Memory B cell (primary cell): ENCODE measurements around the gene NOS1.
"Not testable (repeated sequence)": the region's sequence is repeated elsewhere in the genome, so short reads cannot be mapped to it uniquely, and the experiment has no call there.

ENCODE experiments used
- ATAC-seq: fragments of 150-1000 bp; cut with Tn5 transposase; 2 replicates; pipeline ENCODE4 v1.10.0; 2021; ENCODE audit warnings: low read depth, mild to moderate bottlenecking, moderate library complexity
- DNase-seq, 2 donors: peaks; one replicate each; pipeline ENCODE4 v3.0.0; 2022; ENCODE audit warnings: low spot score in 2 of 2
- H3K27ac Mint-ChIP-seq: one replicate; pipeline ENCODE4 v1.8.0; 2022; ENCODE audit warnings: mild to moderate bottlenecking, moderate library complexity, mixed read lengths
- H3K27me3 Mint-ChIP-seq: one replicate; pipeline ENCODE4 v1.8.0; 2022; ENCODE audit warnings: mixed read lengths
- H3K36me3 Mint-ChIP-seq: one replicate; pipeline ENCODE4 v1.8.0; 2022; ENCODE audit warnings: mild to moderate bottlenecking, mixed read lengths
- H3K4me1 Mint-ChIP-seq: one replicate; pipeline ENCODE4 v1.8.0; 2022; ENCODE audit warnings: mixed read lengths
- H3K4me3 Mint-ChIP-seq: one replicate; pipeline ENCODE4 v1.8.0; 2022; ENCODE audit warnings: mild to moderate bottlenecking, moderate library complexity, mixed read lengths
- H3K9me3 Mint-ChIP-seq: one replicate; pipeline ENCODE4 v1.8.0; 2022; ENCODE audit warnings: mixed read lengths

Gene NOS1

DNA sequence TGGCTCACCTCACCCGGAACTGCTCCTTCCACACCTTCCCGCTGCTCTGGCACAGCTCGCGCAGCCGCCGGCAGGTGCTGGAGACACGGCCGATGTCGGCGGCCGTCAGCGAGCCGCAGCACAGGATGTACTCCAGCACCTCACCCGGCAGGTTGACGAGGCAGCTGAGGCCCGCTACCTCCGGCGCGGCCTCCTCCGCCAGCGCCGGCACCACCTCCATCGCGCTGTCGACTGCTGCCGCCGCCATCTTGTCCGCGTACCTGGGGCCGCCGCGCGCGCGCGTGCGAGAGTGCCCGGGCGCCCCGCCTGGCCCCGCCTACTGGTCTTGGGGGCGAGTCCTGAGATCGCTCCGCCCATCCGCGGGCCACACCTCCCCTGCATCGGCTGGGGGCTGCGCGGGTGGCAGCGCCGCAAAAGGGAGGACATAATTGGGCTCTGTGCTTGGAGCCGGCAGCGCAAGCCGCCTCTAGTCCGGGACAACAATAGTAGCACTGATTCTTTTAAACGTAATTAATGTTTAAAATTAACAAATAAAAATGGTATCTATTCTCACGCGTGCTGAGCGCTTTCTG, 171.1 kb downstream of the NOS1 start, which contains the start of gene FBXO21:
FBXO21 (minus strand) TSS at position 261 of the 572 bp plus-strand sequence; CDS start at position 247, 14 bp downstream.
- Mint-ChIP-seq H3K27ac (peak within 1 kb of the TSS; percentile 90), H3K9me3 (peaks cover 2% of the 10 kb centered on the region), H3K4me1 (peaks cover 15% of the 10 kb centered on the region), H3K4me3 (peak within 1 kb of the TSS; percentile 93), H3K27me3 (peaks cover 2% of the 10 kb centered on the region), H3K36me3 (peaks cover 7% of the 10 kb centered on the region)
- peak; percentile 97 to 98 for DNase-seq
- peak; percentile 86 for ATAC-seq

DNA sequence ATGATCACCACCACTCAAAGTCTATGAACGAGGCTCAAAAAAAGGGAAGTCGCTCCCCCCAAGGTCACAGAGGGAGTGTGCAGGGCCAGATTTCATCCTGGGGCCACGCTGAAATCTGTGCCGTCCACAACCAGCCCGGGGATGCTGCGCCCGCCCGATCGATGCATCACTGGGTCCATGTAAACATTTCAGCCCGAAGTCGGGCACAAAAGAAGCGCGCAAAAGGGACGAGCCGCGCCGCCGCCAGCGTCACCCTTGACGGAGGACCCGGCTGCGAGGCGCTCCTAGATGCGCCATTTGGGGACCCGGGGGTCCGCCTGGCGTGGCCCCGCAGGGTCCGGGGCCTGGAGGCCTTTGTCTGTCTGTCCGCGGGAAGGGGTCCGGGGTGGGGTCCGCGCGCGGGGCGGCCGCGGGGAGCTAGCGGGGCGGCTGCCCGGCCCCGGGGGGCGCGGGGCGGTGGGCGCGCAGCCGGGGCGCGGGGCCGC, 171.7 kb downstream of the NOS1 start:
- Mint-ChIP-seq H3K27me3 (peaks cover 2% of the 10 kb centered on the region), H3K4me1 (peaks cover 15% of the 10 kb centered on the region), H3K9me3 (peaks cover 2% of the 10 kb centered on the region), H3K4me3 (peak overlapping the region; percentile 93), H3K27ac (peak overlapping the region; percentile 90), H3K36me3 (peaks cover 9% of the 10 kb centered on the region)
- DNase-seq (peak; percentile 46 to 63), ATAC-seq (peak; percentile 58)

DNA sequence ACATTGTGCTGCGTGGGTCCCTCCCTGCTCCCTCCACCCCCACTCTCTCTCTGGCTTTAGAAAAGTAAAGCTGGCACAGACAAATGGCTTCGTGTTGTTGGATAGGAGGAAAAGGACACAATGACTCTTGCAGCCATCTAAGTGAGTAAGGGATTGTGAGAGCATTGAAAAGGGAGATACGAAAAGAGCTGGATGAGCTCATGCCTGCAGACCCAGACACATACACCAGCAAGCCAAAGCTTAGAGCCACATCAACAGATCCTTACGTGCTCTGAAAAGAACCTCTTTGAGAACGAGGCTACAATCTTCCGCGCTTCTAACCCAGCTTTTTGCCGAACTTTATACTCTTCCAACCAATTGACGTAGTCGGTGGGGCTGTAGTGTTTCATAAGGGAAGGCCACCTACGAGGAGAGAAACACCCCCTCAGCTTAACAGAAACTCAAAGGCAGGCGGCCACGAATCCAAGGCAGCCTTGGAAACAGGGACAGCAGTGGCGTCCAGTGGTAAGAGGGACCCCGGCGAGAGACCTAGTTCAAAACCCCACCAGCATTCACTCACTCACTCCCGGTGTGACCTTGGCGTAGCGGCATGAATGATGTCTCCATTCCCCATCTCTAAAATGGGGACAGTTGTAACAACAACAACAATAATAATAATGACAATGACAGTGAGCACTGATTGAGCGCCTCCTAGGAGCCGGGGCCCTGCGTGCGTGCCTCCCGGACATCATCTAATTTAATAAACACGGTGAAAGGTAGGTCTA, 172.3 kb downstream of the NOS1 start:
- DNase-seq (no peak), ATAC-seq (no peak)
- no peaks in the 10 kb centered on the region for H3K9me3 Mint-ChIP-seq
- peaks cover 15% of the 10 kb centered on the region for H3K4me1 Mint-ChIP-seq
- peak overlapping the region; percentile 90 for H3K27ac Mint-ChIP-seq
- peaks cover 10% of the 10 kb centered on the region for H3K36me3 Mint-ChIP-seq
- peak overlapping the region; percentile 93 for H3K4me3 Mint-ChIP-seq
- peaks cover 2% of the 10 kb centered on the region for H3K27me3 Mint-ChIP-seq

DNA sequence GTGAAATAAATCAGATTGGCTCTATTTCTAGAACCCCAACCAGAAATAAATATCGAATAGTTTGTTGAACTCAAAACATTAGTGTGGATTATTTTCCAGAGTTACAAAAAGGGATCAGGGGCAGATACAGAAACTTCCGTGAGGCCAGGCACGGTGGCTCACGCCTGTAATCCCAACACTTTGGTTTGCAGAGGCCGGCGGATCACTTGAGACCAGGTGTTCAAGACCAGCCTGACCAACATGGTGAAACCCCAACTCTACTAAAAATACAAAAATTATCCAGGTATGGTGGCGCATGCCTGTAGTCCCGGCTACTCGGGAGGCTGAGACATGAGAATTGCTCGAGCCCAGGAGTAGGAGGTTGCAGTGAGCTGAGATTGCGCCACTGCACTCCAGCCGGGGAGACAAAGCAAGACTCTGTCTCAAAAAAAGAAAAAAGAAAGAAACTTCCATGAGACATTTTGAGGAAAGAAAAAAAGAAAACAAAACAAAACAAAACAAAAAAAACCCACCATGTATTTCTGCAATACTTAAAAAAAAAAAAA, 173.2 kb downstream of the NOS1 start:
- ATAC-seq = no peak

DNA sequence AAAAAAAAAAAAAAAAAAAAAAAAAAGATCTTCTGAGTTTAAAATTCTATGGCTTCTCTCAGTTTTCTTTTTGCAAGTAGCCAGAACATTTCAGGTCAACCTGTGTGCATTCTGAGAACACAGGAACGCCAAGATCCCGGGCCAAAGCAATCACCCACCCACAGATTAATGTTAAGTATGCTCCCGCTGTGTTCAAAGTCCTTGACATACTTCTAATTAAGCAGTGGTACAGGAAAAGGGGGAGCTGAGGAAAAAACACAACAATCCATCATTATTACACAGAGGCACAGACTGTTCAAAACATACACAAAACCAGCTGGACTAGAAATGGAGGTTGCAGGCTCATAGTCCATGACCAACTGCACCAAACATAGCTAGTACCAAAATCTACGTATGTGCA, 174.0 kb downstream of the NOS1 start:
- Mint-ChIP-seq H3K27ac (no peak overlapping the region), H3K4me1 (peaks cover 15% of the 10 kb centered on the region), H3K4me3 (no peak overlapping the region), H3K27me3 (no peaks in the 10 kb centered on the region), H3K36me3 (peaks cover 18% of the 10 kb centered on the region), H3K9me3 (no peaks in the 10 kb centered on the region)
- DNase-seq (no peak), ATAC-seq (no peak)

More for the DNA sequence above, 173.2 kb downstream of the NOS1 start:
- H3K36me3 Mint-ChIP-seq = peaks cover 16% of the 10 kb centered on the region
- peak overlapping the region; percentile 93 for H3K4me3 Mint-ChIP-seq
- H3K27me3 Mint-ChIP-seq = no peaks in the 10 kb centered on the region
- H3K27ac Mint-ChIP-seq = no peak overlapping the region
- DNase-seq = no peak
- H3K4me1 Mint-ChIP-seq = peaks cover 15% of the 10 kb centered on the region
- H3K9me3 Mint-ChIP-seq = no peaks in the 10 kb centered on the region

DNA sequence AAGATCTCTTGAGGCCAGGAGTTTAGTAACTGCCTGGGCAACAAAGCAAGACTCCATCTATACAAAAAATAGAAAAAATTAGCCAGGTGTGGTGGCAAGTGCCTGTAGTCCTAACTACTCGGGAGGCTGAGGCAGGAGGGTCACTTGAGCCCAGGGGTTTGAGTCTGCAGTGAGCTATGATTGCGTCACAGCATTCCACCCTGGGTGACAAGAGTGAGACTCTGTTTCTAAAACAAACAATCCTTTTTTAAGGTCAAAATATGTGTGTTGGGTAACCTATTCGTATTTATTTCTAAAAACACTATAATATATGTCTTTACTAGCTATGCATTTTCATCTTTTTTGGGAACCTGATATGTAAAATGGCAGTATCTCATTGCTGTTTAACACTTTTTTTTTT, 178.6 kb downstream of the NOS1 start:
- Mint-ChIP-seq H3K4me1 (peaks cover 10% of the 10 kb centered on the region), H3K27ac (no peak overlapping the region), H3K27me3 (no peaks in the 10 kb centered on the region), H3K9me3 (no peaks in the 10 kb centered on the region), H3K36me3 (peaks cover 38% of the 10 kb centered on the region), H3K4me3 (no peak overlapping the region)
- no peak for DNase-seq
- no peak for ATAC-seq

DNA sequence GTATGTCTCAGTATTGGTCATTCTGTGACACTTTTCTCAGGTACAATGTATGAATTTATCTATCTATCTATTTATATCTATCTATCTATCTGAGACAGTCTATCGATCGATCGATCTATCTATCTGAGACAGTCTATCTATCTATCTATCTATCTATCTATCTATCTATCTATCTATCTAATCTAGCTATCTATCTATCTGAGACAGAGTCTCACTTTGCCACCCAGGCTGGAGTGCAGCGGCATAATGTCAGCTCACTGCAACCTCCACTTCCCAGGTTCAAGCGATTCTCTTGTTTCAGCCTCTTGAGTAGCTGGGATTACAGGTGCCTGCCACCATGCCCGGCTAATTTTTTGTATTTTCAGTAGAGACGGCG, 180.0 kb downstream of the NOS1 start:
- not testable (repeated sequence) for H3K4me1 Mint-ChIP-seq, DNase-seq, H3K4me3 Mint-ChIP-seq, H3K27me3 Mint-ChIP-seq, H3K27ac Mint-ChIP-seq, ATAC-seq, H3K9me3 Mint-ChIP-seq
- H3K36me3 Mint-ChIP-seq = peaks cover 37% of the 10 kb centered on the region

DNA sequence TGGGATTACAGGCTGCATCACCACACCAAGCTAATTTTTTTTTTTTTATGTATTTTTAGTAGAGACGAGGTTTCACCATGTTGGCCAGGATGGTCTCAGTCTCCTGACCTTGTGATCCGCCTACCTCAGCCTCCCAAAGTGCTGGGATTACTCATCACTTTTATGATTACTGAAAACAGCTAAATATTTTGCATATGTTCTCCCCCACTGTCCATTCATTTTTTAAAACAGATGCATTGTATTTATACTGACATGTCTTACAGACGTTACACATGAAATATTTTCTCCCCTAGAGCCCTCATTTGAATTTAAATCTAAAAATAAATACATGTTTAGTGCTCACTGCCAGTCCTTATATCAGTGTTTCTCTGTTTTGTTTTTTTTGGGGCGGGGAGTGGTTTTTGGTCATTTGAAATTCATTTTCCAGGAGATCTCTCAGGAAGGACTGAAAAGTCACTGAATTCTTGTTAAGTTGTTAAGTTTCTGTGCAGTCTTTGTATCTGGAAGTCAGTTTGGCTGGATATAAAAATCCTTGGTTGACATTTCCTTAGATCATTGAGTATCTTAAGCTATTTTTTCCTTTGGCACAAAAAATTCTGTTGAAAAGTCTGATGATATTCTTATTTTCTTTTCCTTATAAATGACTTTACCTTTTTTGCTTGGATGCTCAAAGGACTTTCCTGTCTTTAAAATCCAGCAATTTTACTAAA, 180.5 kb downstream of the NOS1 start:
- peaks cover 42% of the 10 kb centered on the region for H3K36me3 Mint-ChIP-seq
- DNase-seq (no peak), ATAC-seq (no peak)
- H3K27ac Mint-ChIP-seq = no peak overlapping the region
- no peaks in the 10 kb centered on the region for H3K27me3 Mint-ChIP-seq
- no peak overlapping the region for H3K4me3 Mint-ChIP-seq
- H3K9me3 Mint-ChIP-seq = no peaks in the 10 kb centered on the region
- H3K4me1 Mint-ChIP-seq = peaks cover 10% of the 10 kb centered on the region

DNA sequence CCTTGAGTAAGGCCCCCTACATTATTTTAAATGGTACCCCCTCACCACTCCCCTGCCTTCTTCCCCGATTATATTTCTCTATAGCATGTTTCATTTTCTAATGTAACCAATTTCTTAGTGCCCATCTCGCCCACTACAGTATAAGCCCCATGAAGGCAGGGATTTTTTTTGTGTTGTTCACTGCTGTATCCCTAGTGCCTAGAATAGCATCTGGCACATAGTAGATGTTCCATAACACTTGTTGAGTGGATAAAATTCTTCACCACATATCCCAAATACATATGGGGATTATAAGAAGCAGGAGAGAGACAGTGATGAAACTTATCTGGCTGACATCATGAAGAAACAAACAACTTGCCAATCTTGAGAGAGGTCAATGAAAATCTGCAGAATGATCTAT, 182.7 kb downstream of the NOS1 start:
- Mint-ChIP-seq H3K4me1 (peaks cover 10% of the 10 kb centered on the region), H3K27ac (peak overlapping the region; percentile 30), H3K9me3 (no peaks in the 10 kb centered on the region), H3K36me3 (peaks cover 43% of the 10 kb centered on the region), H3K4me3 (no peak overlapping the region), H3K27me3 (no peaks in the 10 kb centered on the region)
- no peak for ATAC-seq
- no peak for DNase-seq

DNA sequence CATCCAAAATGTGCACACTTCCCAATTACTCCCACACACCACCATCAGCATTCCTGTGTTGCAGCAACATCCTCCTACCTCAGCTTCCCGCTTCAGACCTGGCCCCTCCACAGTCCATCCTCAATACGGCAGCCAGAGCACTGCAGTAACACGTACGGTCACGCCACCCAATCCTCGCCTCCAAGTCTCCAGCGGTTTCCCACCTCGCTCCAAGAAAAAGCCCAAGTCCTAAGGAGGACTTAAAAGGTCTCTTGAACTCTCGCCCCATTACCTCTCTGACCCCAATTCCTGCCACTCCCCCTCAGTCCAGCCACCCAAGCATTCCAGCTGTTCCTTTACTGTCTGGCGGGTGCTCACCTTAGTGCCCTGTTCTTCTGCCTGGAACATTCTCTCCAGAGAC, 183.1 kb downstream of the NOS1 start:
- no peak for DNase-seq
- H3K27me3 Mint-ChIP-seq = no peaks in the 10 kb centered on the region
- ATAC-seq = no peak
- H3K9me3 Mint-ChIP-seq = no peaks in the 10 kb centered on the region
- H3K4me1 Mint-ChIP-seq = peaks cover 10% of the 10 kb centered on the region
- H3K4me3 Mint-ChIP-seq = no peak overlapping the region
- H3K36me3 Mint-ChIP-seq = peaks cover 43% of the 10 kb centered on the region
- peak overlapping the region; percentile 30 for H3K27ac Mint-ChIP-seq

DNA sequence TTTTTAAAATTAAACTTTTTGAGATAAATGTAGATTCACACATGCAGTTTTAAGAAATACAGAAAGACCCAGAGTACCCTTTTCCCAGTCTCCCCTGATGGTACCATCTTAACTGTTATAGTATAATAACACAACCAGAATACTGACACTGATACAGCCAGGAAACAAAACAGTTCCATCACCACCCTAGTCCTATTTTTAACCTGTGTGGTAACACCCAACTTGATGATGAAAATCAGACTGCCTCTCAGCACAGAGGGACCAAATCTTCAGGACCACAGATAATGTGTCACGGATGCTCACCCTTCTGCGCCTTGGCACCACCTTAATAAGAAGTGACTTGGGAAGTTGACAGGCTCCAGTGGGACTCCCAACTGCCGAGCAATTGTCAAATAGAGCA, 189.3 kb downstream of the NOS1 start:
- ATAC-seq = no peak
- peaks cover 3% of the 10 kb centered on the region for H3K4me1 Mint-ChIP-seq
- no peak for DNase-seq
- no peaks in the 10 kb centered on the region for H3K27me3 Mint-ChIP-seq
- H3K9me3 Mint-ChIP-seq = no peaks in the 10 kb centered on the region
- H3K27ac Mint-ChIP-seq = peak overlapping the region; percentile 28
- no peak overlapping the region for H3K4me3 Mint-ChIP-seq
- peaks cover 42% of the 10 kb centered on the region for H3K36me3 Mint-ChIP-seq

DNA sequence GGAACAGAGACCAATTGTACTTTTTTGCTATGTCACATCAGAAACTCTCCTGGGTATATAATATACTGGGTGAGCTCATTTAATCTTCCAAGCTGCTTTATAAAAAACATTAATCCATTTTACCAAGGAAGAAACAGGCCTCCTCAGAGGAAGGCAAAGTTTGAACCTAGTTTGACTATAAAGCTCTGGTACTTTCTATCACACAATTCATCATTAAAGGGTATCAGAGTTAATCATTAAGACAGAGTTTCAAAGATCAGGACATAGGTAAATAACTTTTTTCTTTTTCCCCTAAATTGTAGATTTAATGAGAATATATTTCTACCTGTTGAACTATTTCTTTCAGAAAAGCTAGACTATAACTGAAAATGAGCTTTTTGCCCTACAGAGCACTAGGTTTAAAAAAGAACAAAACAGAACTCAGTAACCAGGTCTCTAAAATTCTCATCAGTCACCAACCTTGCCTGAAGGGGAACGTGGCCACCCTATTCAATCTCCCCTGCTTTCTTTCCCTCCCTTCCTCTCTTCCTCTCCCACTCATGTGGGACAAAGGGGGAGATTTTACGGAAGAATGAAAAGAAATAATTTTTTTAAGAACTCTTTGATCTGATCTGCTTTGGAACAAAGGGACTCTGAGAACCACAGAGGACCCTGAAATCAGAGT, 189.8 kb downstream of the NOS1 start:
- H3K27ac Mint-ChIP-seq = peak overlapping the region; percentile 28
- no peaks in the 10 kb centered on the region for H3K9me3 Mint-ChIP-seq
- H3K4me3 Mint-ChIP-seq = no peak overlapping the region
- H3K4me1 Mint-ChIP-seq = peaks cover 6% of the 10 kb centered on the region
- peaks cover 45% of the 10 kb centered on the region for H3K36me3 Mint-ChIP-seq
- DNase-seq (no peak), ATAC-seq (no peak)
- no peaks in the 10 kb centered on the region for H3K27me3 Mint-ChIP-seq

DNA sequence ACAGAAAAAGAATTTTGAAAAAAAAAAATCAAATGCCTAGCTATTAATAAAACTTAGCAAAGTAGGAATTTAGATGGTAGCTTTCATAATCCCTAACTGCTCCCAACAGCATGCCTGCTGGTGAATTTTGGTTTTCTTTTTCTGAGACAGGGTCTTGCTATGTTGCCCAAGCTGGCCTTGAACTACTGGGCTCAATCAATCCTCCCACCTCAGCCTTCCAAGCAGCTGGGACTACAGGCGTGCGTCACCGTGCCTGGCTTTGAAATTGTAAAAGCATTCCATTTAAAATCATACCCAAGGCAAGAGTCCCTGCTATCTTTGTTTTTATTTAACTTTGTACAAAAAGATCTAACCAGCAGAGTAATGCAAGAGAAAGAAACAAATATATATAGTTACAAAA, 191.9 kb downstream of the NOS1 start:
- H3K9me3 Mint-ChIP-seq = no peaks in the 10 kb centered on the region
- no peaks in the 10 kb centered on the region for H3K27me3 Mint-ChIP-seq
- peaks cover 38% of the 10 kb centered on the region for H3K36me3 Mint-ChIP-seq
- no peak overlapping the region for H3K27ac Mint-ChIP-seq
- peaks cover 2% of the 10 kb centered on the region for H3K4me1 Mint-ChIP-seq
- no peak for ATAC-seq
- no peak for DNase-seq
- H3K4me3 Mint-ChIP-seq = no peak overlapping the region
